Testis (tissue), 3 donors: Measurements from ENCODE around the gene CTSC. TPM values are rescaled to one million over a fixed set of nuclear protein-coding genes. Genes with fewer than 3 reads are reported as not detected.
"Not testable (repeated sequence)": the region's sequence is repeated elsewhere in the genome, so short reads cannot be mapped to it uniquely, and the experiment has no call there.

Experiments used
- DNase-seq: peaks from one replicate; pipeline ENCODE4 v3.0.0-alpha.2; 2019
- H3K27ac ChIP-seq, 2 donors: fragments of 200-600 bp; sonication (generic); one replicate each; pipeline ENCODE4 v1.5.1; 2019
- H3K27me3 ChIP-seq: fragments of 200-600 bp; sonication (generic); one replicate; pipeline ENCODE4 v1.5.1; 2019
- H3K36me3 ChIP-seq: fragments of 200-600 bp; sonication (generic); one replicate; pipeline ENCODE4 v1.5.1; 2017; ENCODE audit warnings: low read depth; ENCODE audit errors: missing control alignments
- H3K4me1 ChIP-seq: fragments of 200-600 bp; sonication (generic); one replicate; pipeline ENCODE4 v1.5.1; 2019
- H3K4me3 ChIP-seq, 2 donors: fragments of 200-600 bp; sonication (generic); one replicate each; pipeline ENCODE4 v1.5.1; 2017 to 2019
- H3K9me3 ChIP-seq: fragments of 200-600 bp; sonication (generic); one replicate; pipeline ENCODE4 v1.5.1; 2017
- CTCF ChIP-seq, 3 experiments: fragments of 450-650 bp in 2 of 3; fragments of 200-600 bp in 1 of 3; sonication (generic) in 1 of 3; IDR thresholded peaks; one replicate each; pipeline ENCODE4 v1.5.1; 2016 to 2019; ENCODE audit warnings: antibody characterized with exemption in 3 of 3, mild to moderate bottlenecking in 2 of 3, moderate library complexity in 1 of 3
- POLR2A ChIP-seq: fragments of 450-650 bp; IDR thresholded peaks from one replicate; pipeline ENCODE4 v1.6.1; 2017; ENCODE audit warnings: antibody characterized with exemption, mild to moderate bottlenecking, moderate library complexity
- WGBS, 2 donors: methylation state at CpG; one replicate each; pipeline ENCODE4 v1.1.5; 2018; 5-methylcytosine and 5-hydroxymethylcytosine counted together
- intact Hi-C: fragments of 100-400 bp; cut with DNase I; formaldehyde crosslinking; loops from one replicate; pipeline ENCODE4 v1.15.1; 2023; ENCODE audit warnings: low total_unique reads
- polyA plus RNA-seq: library from polyadenylated mRNA; stranded (reverse); fragments of 350-450 nt; fragmentation: Illumina TruSeq; extraction: RNeasy Lipid Tissue Mini Kit (QIAGEN cat#74804); gene quantifications from one replicate; pipeline ENCODE4 v1.2.3, GENCODE V29; 2014; ENCODE audit warnings: low read depth, low replicate concordance; ENCODE audit not compliant: insufficient read depth
- total RNA-seq, 2 donors: library from RNA; depleted of rRNA; stranded (reverse); fragments of >200 nt; gene quantifications; one replicate each; pipeline ENCODE4 v1.2.3, GENCODE V29; 2016

The CTSC gene
- total and polyA plus RNA-seq, 3 donors from 2014 or later = 39.1 to 71.0 (median 65.3) TPM

GRCh38 chr11:88324562-88325345 is 12.8 kb downstream of the CTSC start:
- Histone ChIP-seq H3K9me3 (no peaks in the 10 kb centered on the region), H3K36me3 (no peaks in the 10 kb centered on the region), H3K27me3 (no peaks in the 10 kb centered on the region), H3K4me1 (no peaks in the 10 kb centered on the region), H3K4me3 (no peak overlapping the region), H3K27ac (no peak overlapping the region)
- TF ChIP-seq POLR2A = no peak
- no peak for TF ChIP-seq CTCF (IDR thresholded peaks at IDR 0.05)
- 84 to 91% methylated on average over 4 of the region's 4 CpGs for WGBS, 2 donors
- no peak for DNase-seq
- intact Hi-C loops = no loop called here

GRCh38 chr11:88322881-88323280 is 14.7 kb downstream of the CTSC start:
- H3K9me3 ChIP-seq, H3K4me3 ChIP-seq, H3K36me3 ChIP-seq, H3K4me1 ChIP-seq, H3K27me3 ChIP-seq, H3K27ac ChIP-seq, DNase-seq, intact Hi-C loops: not testable (repeated sequence)
- WGBS, 2 donors = 80 to 82% methylated on average over 8 of the region's 8 CpGs

GRCh38 chr11:88321412-88321811 is 16.1 kb downstream of the CTSC start:
- H3K4me1 ChIP-seq, intact Hi-C loops, DNase-seq: not testable (repeated sequence)

GRCh38 chr11:88320149-88320559 is 17.4 kb downstream of the CTSC start:
- Histone ChIP-seq H3K36me3 (no peaks in the 10 kb centered on the region), H3K9me3 (no peaks in the 10 kb centered on the region), H3K27me3 (no peaks in the 10 kb centered on the region), H3K4me1 (no peaks in the 10 kb centered on the region), H3K27ac (no peak overlapping the region), H3K4me3 (no peak overlapping the region)
- intact Hi-C loops = no loop called here
- WGBS, 2 donors = 55 to 60% methylated on average over 2 of the region's 2 CpGs
- DNase-seq = no peak
- TF ChIP-seq CTCF (IDR thresholded peaks at IDR 0.05) (no peak), POLR2A (no peak)

More at GRCh38 chr11:88321412-88321811, 16.1 kb downstream of the CTSC start:
- H3K9me3 ChIP-seq, H3K36me3 ChIP-seq, H3K27me3 ChIP-seq, H3K4me3 ChIP-seq, H3K27ac ChIP-seq: not testable (repeated sequence)

- Histone ChIP-seq H3K4me1 (no peaks in the 10 kb centered on the region), H3K27ac (no peak overlapping the region), H3K36me3 (no peaks in the 10 kb centered on the region), H3K27me3 (no peaks in the 10 kb centered on the region), H3K9me3 (no peaks in the 10 kb centered on the region), H3K4me3 (no peak overlapping the region)
- 86 to 93% methylated on average over 2 of the region's 2 CpGs for WGBS, 2 donors
- intact Hi-C loops = no loop called here
- DNase-seq = no peak
- TF ChIP-seq POLR2A = no peak
- TF ChIP-seq CTCF (IDR thresholded peaks at IDR 0.05) = no peak
Measured at GRCh38 chr11:88318017-88318416, 19.5 kb downstream of the CTSC start.

- Histone ChIP-seq H3K4me1 (no peaks in the 10 kb centered on the region), H3K36me3 (no peaks in the 10 kb centered on the region), H3K27ac (no peak overlapping the region), H3K27me3 (no peaks in the 10 kb centered on the region), H3K9me3 (no peaks in the 10 kb centered on the region), H3K4me3 (no peak overlapping the region)
- TF ChIP-seq POLR2A (no peak), CTCF (IDR thresholded peaks at IDR 0.05) (no peak)
- WGBS, 2 donors = 78 to 81% methylated on average over 5 of the region's 5 CpGs
- intact Hi-C loops = no loop called here
- DNase-seq = no peak
Measured at GRCh38 chr11:88317536-88317935, 20.0 kb downstream of the CTSC start.
